Activated naive CD8-positive, alpha-beta T cell treated with anti-CD3 and anti-CD28 coated beads, Interleukin-2, amount 50 U/mL, for 24 hours (primary cell): ENCODE results near the gene ARHGAP23.

Experiments used
- ATAC-seq: fragments of 150-1000 bp; cut with Tn5 transposase; one replicate; pipeline ENCODE4 v1.10.0; 2021
- DNase-seq: peaks from one replicate; pipeline ENCODE4 v3.0.0; 2021
- H3K27ac Mint-ChIP-seq: one replicate; pipeline ENCODE4 v1.8.0; 2021; ENCODE audit warnings: mild to moderate bottlenecking, mixed read lengths
- H3K27me3 Mint-ChIP-seq: one replicate; pipeline ENCODE4 v1.8.0; 2021; ENCODE audit warnings: mixed read lengths
- H3K36me3 Mint-ChIP-seq: one replicate; pipeline ENCODE4 v1.8.0; 2021; ENCODE audit warnings: low read depth, mixed read lengths
- H3K4me1 Mint-ChIP-seq: one replicate; pipeline ENCODE4 v1.8.0; 2021; ENCODE audit warnings: mixed read lengths
- H3K4me3 Mint-ChIP-seq: one replicate; pipeline ENCODE4 v1.8.0; 2021; ENCODE audit warnings: mild to moderate bottlenecking, moderate library complexity, mixed read lengths
- H3K9me3 Mint-ChIP-seq: one replicate; pipeline ENCODE4 v1.8.0; 2021; ENCODE audit warnings: mixed read lengths

Gene ARHGAP23

DNA sequence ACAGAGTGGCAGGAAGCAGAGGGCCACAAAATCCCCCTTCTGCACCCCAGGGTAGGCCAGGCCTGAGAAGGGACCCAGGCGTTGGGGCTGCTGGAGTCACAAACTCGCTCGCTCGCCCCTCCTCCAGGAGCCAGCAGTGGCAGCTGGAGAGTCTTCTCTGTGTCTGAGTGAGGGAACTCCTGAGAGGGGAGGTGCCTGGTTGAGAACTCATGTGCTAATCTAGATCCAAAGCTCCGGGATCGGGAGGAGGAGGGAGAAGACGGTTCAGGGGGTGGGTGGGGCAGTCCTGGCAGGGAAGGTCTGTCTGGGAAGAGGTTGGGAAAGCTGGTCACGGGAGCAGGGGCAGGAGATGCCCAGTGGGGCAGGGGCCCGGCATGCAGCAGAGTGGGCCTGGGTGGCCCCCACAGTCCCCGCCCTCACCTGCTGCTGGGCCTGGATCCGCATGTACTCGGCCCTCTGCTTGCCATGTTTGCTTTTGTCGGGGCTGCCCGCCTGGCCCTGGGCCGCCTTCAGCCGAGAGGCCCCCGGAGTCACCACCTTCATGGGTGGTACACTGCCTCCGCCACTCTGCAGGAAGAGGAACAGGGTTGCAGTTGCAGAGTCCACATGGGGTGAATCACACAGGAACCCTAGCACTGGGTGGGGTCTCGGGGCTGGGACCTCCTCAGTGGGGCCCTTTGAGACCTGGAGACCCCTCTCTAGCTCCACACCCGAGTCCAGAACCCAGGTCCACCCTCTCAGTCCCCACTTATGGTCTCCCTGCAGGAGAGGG is 115.3 kb downstream of the ARHGAP23 start:
- Mint-ChIP-seq H3K4me3 (no peak overlapping the region), H3K27me3 (peaks cover 12% of the 10 kb centered on the region), H3K36me3 (no peaks in the 10 kb centered on the region), H3K9me3 (no peaks in the 10 kb centered on the region), H3K27ac (no peak overlapping the region), H3K4me1 (no peaks in the 10 kb centered on the region)
- DNase-seq, result no peak
- ATAC-seq, result peak; percentile 3

DNA sequence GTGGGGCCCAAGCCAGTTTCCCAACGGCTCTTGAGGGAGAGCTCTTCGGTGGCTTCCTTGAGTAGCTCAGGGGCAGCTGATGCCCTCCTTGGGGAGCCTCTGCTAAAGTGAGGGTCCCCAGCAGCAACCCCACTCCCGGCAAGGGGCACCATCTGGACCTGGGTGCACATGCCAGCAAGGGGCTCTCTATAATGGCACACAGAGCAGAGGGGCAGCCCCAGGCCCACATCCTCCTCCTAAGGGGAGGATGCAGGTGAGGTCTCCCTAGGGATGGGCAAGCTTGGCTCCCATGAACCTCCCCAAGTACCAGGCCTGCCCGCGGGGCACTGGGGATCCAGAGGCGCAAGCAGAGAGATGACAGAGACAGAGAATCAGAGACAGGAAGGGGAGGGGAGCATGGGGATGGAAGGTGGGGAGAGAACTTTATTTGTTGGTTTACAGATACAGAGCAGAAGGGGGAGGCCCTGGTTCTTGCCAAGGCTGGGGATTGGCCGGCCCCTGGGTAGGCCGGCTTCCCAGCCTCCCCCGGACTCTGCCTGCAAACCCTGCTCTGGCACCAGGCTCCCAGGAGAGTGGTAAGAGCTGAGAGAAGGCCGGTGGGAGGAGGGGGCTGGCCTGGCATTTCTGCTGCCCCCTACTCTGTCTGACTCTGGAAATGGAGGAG is 116.0 kb downstream of the ARHGAP23 start:
- Mint-ChIP-seq H3K9me3 (no peaks in the 10 kb centered on the region), H3K27ac (no peak overlapping the region), H3K36me3 (no peaks in the 10 kb centered on the region), H3K27me3 (peaks cover 12% of the 10 kb centered on the region), H3K4me3 (no peak overlapping the region), H3K4me1 (no peaks in the 10 kb centered on the region)
- no peak for DNase-seq
- no peak for ATAC-seq

DNA sequence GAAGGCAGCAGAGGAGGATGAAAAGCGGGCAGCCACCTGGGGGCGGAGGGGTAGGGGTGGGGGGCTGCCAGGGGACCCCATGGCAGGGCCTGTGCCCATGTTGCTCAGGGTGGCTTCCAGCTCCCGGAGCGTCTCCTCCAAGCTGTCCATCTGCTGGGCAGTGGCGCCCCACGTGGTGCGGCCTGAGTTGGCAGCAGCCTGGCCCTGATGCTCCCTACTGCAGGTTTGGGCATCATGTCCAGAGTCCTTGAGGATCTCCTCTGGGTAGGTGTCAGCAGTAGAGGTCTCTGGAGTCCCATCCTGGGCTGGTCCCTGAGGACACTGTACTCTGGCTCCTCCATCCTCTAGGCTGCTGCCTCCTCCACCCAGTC is 116.6 kb downstream of the ARHGAP23 start:
- no peaks in the 10 kb centered on the region for H3K9me3 Mint-ChIP-seq
- H3K36me3 Mint-ChIP-seq, result no peaks in the 10 kb centered on the region
- H3K4me3 Mint-ChIP-seq, result no peak overlapping the region
- DNase-seq (no peak), ATAC-seq (no peak)
- H3K27me3 Mint-ChIP-seq, result peaks cover 12% of the 10 kb centered on the region
- no peaks in the 10 kb centered on the region for H3K4me1 Mint-ChIP-seq
- H3K27ac Mint-ChIP-seq, result no peak overlapping the region

- H3K4me1 Mint-ChIP-seq, result no peaks in the 10 kb centered on the region
- no peaks in the 10 kb centered on the region for H3K9me3 Mint-ChIP-seq
- no peak for DNase-seq
- no peak overlapping the region for H3K4me3 Mint-ChIP-seq
- H3K36me3 Mint-ChIP-seq, result no peaks in the 10 kb centered on the region
- H3K27ac Mint-ChIP-seq, result no peak overlapping the region
- no peak for ATAC-seq
- H3K27me3 Mint-ChIP-seq, result peaks cover 12% of the 10 kb centered on the region
These were observed 117.4 kb downstream of the ARHGAP23 start for GRCh38 chr17:38545531-38546225.

DNA sequence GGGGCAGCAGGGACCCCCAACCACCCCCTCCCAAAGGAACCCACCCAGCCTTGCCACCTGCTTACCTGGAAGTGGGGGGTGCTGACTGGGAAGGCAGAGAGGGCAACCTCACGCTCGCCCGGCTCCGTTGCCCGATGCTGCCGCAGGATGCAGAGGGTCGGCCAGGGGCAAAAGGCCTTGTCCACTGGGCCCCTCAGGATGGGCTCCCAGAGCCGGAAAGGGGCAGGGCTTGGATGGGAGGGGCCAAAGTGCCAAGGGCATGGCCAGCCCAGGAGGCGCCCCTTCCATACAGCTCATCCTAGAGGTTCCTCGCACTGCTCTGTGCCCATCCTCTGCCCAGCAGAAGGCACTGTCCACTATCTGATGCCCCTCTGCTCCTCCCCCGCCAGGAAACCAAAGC is 118.1 kb downstream of the ARHGAP23 start:
- Mint-ChIP-seq H3K4me1 (no peaks in the 10 kb centered on the region), H3K36me3 (no peaks in the 10 kb centered on the region), H3K9me3 (no peaks in the 10 kb centered on the region), H3K27ac (no peak overlapping the region), H3K27me3 (peaks cover 10% of the 10 kb centered on the region), H3K4me3 (no peak overlapping the region)
- ATAC-seq (no peak), DNase-seq (no peak)

DNA sequence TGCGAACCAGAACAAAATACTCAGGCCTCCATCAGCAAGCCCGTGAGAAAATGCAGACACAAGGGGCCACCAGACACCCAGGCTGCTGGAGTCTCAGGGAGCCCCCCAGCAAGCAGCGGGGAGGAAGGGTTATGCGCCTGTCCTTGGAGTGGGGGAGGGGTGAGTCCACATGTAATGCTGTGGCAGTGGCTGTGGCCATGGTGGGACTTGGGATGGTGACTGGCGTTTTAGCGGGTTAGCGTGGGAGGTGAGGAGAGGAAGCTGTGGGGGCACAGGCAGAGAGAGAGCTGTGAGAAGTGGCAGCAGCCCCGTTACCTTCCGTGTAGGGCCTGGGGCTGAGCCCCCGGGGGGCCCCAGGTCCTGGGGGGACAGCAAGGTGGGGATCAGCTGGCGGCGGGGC is 119.2 kb downstream of the ARHGAP23 start:
- no peaks in the 10 kb centered on the region for H3K36me3 Mint-ChIP-seq
- no peaks in the 10 kb centered on the region for H3K9me3 Mint-ChIP-seq
- H3K27ac Mint-ChIP-seq, result no peak overlapping the region
- no peak overlapping the region for H3K4me3 Mint-ChIP-seq
- H3K27me3 Mint-ChIP-seq, result peaks cover 9% of the 10 kb centered on the region
- ATAC-seq, result no peak
- no peak for DNase-seq
- no peaks in the 10 kb centered on the region for H3K4me1 Mint-ChIP-seq

- Mint-ChIP-seq H3K9me3 (no peaks in the 10 kb centered on the region), H3K27ac (no peak overlapping the region), H3K4me3 (no peak overlapping the region), H3K4me1 (no peaks in the 10 kb centered on the region), H3K27me3 (peaks cover 10% of the 10 kb centered on the region), H3K36me3 (no peaks in the 10 kb centered on the region)
- ATAC-seq (no peak), DNase-seq (no peak)
These were observed 121.0 kb downstream of the ARHGAP23 start for GRCh38 chr17:38549285-38549684.

GRCh38 chr17:38550661-38551060 is 122.4 kb downstream of the ARHGAP23 start:
- H3K27me3 Mint-ChIP-seq, result peaks cover 14% of the 10 kb centered on the region
- H3K27ac Mint-ChIP-seq, result no peak overlapping the region
- ATAC-seq, result no peak
- DNase-seq, result no peak
- no peaks in the 10 kb centered on the region for H3K4me1 Mint-ChIP-seq
- H3K4me3 Mint-ChIP-seq, result no peak overlapping the region
- H3K9me3 Mint-ChIP-seq, result no peaks in the 10 kb centered on the region
- H3K36me3 Mint-ChIP-seq, result no peaks in the 10 kb centered on the region

DNA sequence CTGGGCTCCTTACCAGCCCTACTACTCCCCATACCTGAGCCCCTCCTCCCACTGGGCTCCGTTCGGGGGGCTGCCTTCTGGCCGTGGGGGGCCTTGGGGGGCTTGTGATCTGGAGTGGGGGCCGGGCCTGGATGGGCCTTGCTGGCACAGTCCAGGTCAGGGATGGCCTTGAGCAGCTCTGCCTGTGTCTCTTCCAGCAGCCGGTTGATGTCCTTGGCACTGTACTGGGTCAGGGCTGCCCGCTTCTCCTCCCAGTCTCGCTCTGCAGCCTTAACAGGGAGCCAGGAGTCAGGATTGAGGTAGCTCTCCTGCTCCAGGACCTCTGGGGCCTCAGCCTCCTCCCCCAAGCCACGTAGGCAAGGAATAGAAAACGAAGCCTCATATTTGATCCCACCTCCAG is 122.9 kb downstream of the ARHGAP23 start:
- H3K4me3 Mint-ChIP-seq, result no peak overlapping the region
- ATAC-seq (no peak), DNase-seq (no peak)
- no peaks in the 10 kb centered on the region for H3K4me1 Mint-ChIP-seq
- no peaks in the 10 kb centered on the region for H3K9me3 Mint-ChIP-seq
- peaks cover 14% of the 10 kb centered on the region for H3K27me3 Mint-ChIP-seq
- H3K27ac Mint-ChIP-seq, result no peak overlapping the region
- H3K36me3 Mint-ChIP-seq, result no peaks in the 10 kb centered on the region

DNA sequence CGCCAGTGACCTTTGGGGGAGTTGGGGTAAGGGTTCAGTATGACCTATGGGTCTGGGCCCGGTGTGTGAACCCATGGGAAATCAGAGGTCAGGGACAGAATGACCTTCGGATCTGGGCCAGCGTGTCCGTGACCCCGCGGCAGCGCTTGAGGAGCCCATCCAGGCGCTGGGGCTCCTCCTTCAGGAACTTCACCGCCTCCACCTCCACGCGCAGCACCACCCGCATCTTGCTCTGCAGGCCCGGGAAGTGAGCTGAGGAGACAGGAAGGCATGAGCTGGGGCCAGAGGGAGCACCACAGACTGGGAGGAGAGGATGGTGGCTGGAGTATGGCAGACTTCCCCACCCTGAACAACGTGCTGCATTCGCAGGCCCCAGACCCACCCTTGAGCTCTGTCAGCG is 124.1 kb downstream of the ARHGAP23 start:
- peaks cover 12% of the 10 kb centered on the region for H3K27me3 Mint-ChIP-seq
- no peaks in the 10 kb centered on the region for H3K36me3 Mint-ChIP-seq
- no peak overlapping the region for H3K27ac Mint-ChIP-seq
- H3K4me1 Mint-ChIP-seq, result no peaks in the 10 kb centered on the region
- no peak overlapping the region for H3K4me3 Mint-ChIP-seq
- DNase-seq (no peak), ATAC-seq (no peak)
- no peaks in the 10 kb centered on the region for H3K9me3 Mint-ChIP-seq

DNA sequence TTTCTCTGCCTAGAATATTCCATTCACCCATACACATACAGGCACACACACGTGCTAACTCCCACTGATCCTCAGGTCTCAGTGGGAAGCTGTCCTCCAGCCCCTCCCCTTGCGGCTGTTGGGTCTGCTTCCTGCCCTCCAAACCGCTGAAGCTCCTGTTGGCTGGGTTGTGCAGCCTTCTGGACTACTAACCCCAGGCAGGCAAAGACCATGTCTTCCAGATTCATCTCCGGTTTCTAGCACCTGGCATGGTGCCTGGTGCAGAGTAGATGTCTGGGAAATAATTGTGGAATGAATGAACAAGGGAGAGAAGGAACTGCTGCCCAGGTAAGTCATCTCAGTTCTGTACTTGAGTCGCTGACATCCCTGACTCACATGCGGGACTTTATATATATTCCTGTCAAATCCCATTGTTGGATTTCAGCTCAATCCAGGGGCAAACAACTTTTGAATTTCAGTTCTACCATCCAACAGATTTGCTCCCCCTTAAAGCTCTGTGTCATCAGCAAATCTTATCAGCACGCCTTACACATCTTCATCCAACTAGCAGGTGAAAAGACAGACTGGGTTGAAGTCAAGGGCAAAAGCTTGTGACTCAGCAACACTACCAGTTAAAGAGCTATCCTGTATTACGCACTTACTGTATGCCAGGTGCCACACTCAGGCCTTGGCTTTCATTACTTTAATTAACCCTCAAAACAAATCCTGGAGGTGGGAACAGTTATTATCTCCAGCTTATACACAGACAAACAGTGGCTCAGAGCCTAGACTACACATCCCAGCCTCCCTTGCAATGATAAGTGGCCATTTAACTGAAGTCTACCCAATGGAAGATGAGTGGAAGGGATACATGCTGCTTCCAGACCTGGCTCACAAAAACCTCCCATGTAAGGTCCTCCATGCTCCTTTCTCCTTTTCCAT is 126.4 kb downstream of the ARHGAP23 start:
- Mint-ChIP-seq H3K4me1 (peaks cover 12% of the 10 kb centered on the region), H3K36me3 (no peaks in the 10 kb centered on the region), H3K4me3 (no peak overlapping the region), H3K9me3 (no peaks in the 10 kb centered on the region), H3K27me3 (peaks cover 15% of the 10 kb centered on the region), H3K27ac (no peak overlapping the region)
- no peak for ATAC-seq
- DNase-seq, result no peak

DNA sequence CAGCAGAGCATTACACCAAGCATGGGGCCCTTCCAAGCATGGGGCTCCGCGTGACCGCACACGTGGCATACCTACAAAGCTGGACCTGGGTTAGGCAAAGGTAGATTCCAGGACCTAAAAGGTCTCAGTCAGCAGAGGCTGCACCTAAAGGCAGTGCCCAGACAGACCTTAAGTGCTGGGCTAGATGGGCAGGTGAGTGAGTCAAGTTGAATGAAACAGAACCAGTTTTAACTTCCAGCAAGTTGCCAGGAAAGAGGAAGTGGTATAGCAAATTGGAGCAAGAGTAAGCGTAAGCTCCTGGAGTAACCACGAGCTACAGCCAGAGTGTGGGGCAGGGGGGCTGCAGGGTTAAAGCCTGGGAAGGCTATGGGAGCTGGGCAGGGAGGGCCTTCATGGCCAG is 128.0 kb downstream of the ARHGAP23 start:
- Mint-ChIP-seq H3K27me3 (peaks cover 29% of the 10 kb centered on the region), H3K4me1 (peaks cover 22% of the 10 kb centered on the region), H3K9me3 (no peaks in the 10 kb centered on the region), H3K4me3 (no peak overlapping the region), H3K27ac (no peak overlapping the region), H3K36me3 (no peaks in the 10 kb centered on the region)
- DNase-seq, result no peak
- ATAC-seq, result no peak

- Mint-ChIP-seq H3K9me3 (no peaks in the 10 kb centered on the region), H3K27ac (no peak overlapping the region), H3K27me3 (peaks cover 31% of the 10 kb centered on the region), H3K4me1 (peaks cover 24% of the 10 kb centered on the region), H3K4me3 (no peak overlapping the region), H3K36me3 (no peaks in the 10 kb centered on the region)
- no peak for ATAC-seq
- DNase-seq, result no peak
These were observed 129.1 kb downstream of the ARHGAP23 start for GRCh38 chr17:38557396-38557795.
